Stimulated activated CD4-positive, alpha-beta T cell treated with anti-CD3 and anti-CD28 coated beads, Interleukin-4, amount 100 ng/mL, for 4 hours (primary cell): ENCODE measurements around the gene RAD51B.

Source experiments
- DNase-seq, 2 experiments: peaks; one replicate each; pipeline ENCODE4 v3.0.0-alpha.2; 2020

RAD51B gene

GRCh38 chr14:68504861-68505260 is 685.3 kb downstream of the RAD51B start:
- no peak for DNase-seq

- no peak for DNase-seq
Measured at GRCh38 chr14:68506021-68506644, 686.6 kb downstream of the RAD51B start.

- peak in 1 of 2 experiments; percentile 10 for DNase-seq
Measured at GRCh38 chr14:68506645-68507419, 687.3 kb downstream of the RAD51B start.

- DNase-seq: peak in 1 of 2 experiments; percentile 22
Measured at GRCh38 chr14:68507544-68508081, 688.0 kb downstream of the RAD51B start.

DNA sequence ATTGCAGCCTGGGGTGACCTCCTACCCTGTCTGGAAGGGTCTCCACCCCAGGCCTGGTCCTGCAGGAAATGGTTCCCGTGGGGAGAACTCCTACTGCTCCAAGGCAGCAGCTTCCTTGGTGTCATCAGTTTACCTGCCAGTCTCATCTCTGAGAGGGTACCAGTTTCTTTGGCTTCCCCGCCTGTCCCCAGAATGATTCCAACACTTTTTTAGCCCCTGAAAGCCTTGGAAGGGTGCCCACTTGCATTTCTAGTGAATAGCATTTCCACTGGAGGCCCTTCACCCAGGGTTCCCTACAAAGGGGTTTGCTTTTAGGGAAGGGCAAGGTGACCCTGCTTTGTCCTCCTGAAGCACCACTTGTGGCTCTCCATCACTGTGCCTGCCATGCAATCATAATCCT is 689.0 kb downstream of the RAD51B start:
- no peak for DNase-seq

GRCh38 chr14:68509188-68509983 is 689.8 kb downstream of the RAD51B start:
- DNase-seq: no peak

- no peak for DNase-seq
Measured at GRCh38 chr14:68510201-68511128, 690.9 kb downstream of the RAD51B start.

- no peak for DNase-seq
Measured at GRCh38 chr14:68511129-68512047, 691.8 kb downstream of the RAD51B start.

DNA sequence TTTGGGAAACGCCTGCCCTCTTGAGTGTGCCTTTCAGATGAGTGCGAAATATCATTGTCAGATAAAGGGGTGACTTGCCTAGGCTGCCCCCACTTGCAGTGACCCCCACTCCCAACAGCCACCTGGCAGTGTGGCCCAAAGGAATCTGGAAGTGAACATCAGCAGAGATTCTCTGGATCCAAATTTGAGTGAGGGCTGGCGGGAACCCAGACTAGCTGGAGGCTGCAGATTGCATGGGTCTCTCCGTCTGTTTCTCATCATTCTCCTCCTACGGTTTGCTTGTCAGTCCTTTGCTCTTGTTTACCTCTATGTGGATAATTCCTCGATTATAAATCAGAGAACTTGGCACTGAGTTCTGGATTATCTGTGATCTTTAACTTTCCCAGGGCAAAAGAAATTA is 692.5 kb downstream of the RAD51B start:
- DNase-seq: no peak

DNA sequence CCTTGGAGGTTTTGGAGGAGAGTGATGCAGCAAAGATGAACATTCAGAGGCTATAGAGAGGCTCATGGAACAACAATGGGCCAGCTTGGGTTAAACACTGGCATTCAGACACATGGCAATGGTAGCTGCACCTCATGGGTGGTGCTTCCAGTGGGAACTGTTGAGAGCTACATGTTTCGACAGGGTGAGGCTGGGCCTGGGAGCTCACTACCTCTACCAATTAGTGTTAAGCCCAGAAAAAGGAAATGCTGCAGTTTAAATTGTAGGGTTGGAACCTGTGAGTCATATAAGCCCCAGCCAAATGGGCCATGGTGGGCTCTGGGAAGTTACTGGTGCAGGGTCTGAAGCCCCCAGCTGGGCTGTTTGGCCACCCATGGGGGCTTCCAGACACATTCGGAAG is 693.6 kb downstream of the RAD51B start:
- DNase-seq: no peak

DNA sequence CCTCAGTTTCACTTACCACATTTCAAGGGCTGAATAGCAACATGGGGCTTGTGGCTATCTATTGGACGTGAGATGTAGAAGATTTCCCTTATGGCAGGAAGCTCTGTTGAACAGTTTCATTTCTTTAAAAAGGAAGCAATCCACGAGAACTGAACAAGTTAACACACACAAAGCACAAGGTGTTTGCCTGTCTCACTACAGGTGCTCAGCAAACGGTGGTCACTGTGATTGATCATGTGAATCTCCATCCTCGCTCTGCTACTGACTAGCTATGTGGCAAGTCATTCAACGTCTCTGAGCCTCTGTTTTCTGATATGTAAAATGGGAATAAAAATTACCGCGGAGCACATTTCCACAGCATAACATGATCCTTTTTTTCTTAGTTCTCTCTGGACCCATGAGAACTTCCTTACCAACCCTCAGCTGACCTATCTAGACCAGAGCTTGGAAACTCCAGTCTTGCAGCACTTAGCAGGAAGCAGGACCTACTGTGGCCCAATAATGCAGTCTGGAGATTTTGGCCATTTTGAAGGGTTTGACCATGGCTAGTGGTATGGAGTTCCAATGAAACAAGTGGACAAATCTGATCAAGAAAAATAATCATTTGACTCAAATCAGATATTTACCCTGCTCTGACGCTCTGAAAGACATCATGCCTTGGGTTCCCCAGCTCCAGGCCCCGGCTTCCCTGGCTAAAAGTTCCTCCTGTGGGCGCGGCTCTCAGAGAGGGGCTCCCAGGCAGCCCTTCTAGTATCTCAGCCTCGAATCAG is 694.4 kb downstream of the RAD51B start:
- no peak for DNase-seq

DNA sequence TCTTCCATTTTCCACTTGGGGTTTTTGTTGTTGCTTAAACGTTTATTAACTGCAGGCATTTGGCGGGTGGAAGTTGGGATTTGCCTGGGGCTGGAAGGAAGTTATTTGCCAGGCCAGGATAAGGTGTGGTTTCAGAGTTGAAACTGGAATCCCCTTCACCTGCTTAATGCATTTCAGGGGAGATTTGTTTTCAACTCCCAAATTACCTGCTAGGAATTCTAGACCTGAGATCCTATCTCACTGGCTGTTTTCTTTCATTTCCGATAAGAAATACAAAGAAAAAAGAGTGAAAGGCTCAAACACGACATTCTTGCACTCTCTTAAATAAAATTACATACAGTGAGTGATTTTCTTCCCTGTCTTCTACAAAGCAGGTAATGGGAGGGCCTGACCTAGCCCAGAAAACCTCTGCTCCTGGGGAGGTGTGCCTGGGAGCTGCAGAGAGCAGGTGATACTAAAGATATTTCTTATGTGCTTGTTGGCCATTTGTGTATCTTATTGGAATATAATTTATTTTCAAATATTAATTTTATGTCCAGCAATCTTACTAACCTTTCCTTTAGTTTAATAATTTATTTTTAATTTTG is 695.1 kb downstream of the RAD51B start:
- no peak for DNase-seq

DNA sequence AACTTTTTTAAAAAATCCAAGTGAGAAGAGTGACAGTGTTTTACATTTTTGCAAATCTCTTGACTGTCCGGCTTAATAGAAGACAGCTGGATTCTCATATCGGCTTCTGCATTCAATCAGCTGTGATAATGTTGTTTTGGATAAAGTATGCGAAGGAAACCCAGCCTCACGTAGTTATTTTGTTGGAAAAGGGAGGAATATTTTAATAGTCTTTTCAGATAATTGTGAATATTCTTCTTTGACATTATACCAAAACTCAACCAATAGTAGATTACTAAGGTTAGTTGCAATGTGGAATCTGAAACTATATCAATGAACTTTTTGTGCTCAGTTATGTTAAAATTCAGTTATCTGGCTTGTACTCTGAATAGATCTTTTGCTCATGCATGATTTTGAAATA is 696.8 kb downstream of the RAD51B start:
- DNase-seq: no peak

GRCh38 chr14:68518166-68518565 is 698.6 kb downstream of the RAD51B start:
- DNase-seq: no peak

- DNase-seq: no peak
Measured at GRCh38 chr14:68518761-68519670, 699.4 kb downstream of the RAD51B start.

DNA sequence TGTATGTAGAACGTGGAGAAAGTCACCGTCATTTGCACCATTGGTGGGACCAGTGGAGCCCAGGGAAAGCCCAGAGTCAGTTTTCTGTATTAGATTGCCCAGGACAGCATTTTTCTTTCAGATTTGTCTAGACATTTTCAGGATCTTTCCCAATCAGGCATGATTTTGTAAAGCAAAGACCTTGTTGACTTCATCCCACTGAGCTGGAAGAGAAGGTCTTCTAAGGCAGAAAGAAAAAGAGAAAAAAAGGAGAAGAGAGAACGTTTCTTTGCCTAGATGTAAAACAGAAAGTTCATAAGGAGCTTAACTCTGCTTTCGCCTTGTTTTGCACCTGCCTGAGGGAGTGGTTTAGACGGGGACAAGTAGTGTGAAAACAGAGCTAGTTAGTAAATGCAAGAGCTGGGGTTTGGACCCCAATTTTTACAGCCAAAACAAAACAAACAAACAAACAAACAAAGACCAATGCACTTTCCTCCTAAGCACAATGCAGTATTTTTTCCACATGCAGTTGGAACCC is 700.1 kb downstream of the RAD51B start:
- DNase-seq: no peak

GRCh38 chr14:68520637-68521556 is 701.3 kb downstream of the RAD51B start:
- no peak for DNase-seq

DNA sequence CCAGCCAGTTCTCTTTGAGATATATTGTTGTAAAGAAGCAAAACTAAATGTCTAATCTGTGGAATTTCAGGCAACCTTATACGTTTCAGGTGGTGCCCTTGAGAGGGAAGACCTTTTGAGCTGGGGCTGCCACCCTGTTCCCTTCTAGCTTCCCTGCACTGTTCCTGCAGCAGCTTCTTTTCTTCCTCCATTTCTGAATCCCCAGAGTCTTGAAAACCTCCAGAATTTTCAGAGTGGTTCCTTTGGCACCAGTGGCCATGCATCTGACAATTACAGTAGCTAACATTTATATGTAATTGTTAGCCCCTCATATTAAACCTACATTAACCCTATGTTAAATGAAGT is 702.0 kb downstream of the RAD51B start:
- DNase-seq: no peak
